ENCODE results near the gene MIX23.

The MIX23 gene

DNA sequence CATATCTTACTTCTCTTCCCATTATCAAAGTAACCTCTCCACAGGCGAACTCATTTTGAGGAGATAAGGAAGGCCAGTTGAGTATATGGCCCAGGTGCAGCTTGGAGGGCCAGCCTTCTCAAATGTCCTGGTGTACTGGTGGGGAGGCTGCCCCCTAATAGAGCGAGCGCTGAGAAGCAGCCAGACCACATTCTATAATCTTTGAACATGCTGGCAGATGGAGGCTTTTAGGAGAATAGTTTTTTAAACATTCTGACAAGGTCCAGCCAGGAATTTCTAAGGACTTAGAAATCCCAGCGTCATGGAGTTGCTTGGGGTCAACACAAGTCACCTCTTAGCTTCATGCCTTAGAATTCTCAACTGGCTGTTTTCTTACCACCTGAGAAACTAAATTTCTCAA, 27.1 kb upstream of the MIX23 start:
- TF ChIP-seq, protein P1, sequence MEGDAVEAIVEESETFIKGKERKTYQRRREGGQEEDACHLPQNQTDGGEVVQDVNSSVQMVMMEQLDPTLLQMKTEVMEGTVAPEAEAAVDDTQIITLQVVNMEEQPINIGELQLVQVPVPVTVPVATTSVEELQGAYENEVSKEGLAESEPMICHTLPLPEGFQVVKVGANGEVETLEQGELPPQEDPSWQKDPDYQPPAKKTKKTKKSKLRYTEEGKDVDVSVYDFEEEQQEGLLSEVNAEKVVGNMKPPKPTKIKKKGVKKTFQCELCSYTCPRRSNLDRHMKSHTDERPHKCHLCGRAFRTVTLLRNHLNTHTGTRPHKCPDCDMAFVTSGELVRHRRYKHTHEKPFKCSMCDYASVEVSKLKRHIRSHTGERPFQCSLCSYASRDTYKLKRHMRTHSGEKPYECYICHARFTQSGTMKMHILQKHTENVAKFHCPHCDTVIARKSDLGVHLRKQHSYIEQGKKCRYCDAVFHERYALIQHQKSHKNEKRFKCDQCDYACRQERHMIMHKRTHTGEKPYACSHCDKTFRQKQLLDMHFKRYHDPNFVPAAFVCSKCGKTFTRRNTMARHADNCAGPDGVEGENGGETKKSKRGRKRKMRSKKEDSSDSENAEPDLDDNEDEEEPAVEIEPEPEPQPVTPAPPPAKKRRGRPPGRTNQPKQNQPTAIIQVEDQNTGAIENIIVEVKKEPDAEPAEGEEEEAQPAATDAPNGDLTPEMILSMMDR (IDR thresholded peaks at IDR 0.05; ENCODE audit: low read depth, low read length), result no peak
- H3K27ac ChIP-seq, result no peak overlapping the region
- H3K27me3 ChIP-seq (ENCODE audit: insufficient read depth, low read depth, severe bottlenecking), result no peaks in the 10 kb centered on the region
- H3K9me3 ChIP-seq (ENCODE audit: severe bottlenecking), result no peaks in the 10 kb centered on the region
- peaks cover 30% of the 10 kb centered on the region for H3K36me3 ChIP-seq
- DNase-seq, result no peak
- H3K4me3 ChIP-seq (ENCODE audit: low read depth, low read length), result no peak overlapping the region

DNA sequence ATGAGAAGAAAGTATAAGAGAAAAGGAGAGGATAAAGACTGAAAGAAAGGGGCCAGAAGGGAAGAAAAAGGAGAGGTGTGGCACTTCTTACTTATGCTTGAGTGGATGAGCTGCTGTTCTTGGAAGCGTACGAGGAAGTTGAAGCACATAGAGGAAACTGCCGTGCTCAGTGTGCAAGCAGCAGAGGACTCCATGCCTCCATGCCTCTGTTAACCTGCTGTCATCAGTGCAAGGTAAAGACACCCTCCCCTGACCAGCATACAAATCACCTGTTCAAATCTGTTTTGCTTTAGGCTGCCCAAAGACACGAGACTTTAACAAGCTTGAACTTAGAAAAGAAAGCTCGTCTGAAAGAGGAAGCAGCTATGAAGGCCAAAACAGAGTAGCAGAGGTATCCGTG, 26.4 kb upstream of the MIX23 start:
- Histone ChIP-seq H3K27ac (no peak overlapping the region), H3K36me3 (peaks cover 33% of the 10 kb centered on the region), H3K27me3 (ENCODE audit: insufficient read depth, low read depth, severe bottlenecking) (no peaks in the 10 kb centered on the region), H3K4me3 (ENCODE audit: low read depth, low read length) (no peak overlapping the region), H3K9me3 (ENCODE audit: severe bottlenecking) (no peaks in the 10 kb centered on the region)
- no peak for DNase-seq
- TF ChIP-seq, protein P1 (IDR thresholded peaks at IDR 0.05; ENCODE audit: low read depth, low read length), result no peak

DNA sequence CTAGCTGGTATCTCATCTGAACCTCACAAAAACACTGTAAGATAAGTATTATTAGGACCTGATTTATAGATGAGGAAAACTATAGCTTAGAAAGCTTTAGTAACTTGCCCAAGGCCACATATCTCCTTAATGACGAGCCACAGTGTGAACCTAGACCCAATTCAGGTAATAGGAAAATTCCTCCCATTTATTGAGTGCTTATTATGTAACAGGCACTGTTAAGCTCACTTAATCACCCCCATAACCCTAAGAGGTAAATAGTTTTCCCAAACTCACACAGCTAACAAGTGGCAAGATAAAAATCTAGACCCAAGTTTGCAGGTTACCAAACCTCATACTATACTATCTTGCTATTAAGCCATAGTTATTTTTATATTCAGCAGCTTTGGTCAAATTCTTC, 24.9 kb upstream of the MIX23 start:
- Histone ChIP-seq H3K36me3 (peaks cover 30% of the 10 kb centered on the region), H3K4me3 (ENCODE audit: low read depth, low read length) (no peak overlapping the region), H3K27me3 (ENCODE audit: insufficient read depth, low read depth, severe bottlenecking) (no peaks in the 10 kb centered on the region), H3K27ac (no peak overlapping the region), H3K9me3 (ENCODE audit: severe bottlenecking) (no peaks in the 10 kb centered on the region)
- TF ChIP-seq, protein P1 (IDR thresholded peaks at IDR 0.05; ENCODE audit: low read depth, low read length), result no peak
- no peak for DNase-seq

DNA sequence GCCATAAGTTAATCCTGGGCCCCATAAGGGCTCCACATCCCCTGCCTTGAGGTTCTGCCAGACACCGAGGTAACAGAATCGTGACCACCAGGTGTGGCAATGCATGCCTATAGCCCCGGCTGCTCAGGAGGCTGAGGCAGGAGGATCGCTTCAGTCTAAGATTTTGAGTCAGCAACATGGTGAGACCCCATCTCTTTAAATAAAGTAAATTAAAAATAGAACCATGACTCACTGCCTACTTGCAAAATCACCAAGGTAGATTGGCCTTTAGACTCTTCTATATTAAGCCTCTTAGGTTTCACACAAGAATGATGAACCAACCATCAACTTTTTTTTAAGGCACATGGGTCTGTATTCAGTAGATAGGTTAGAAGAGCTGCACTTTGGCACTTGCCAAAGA, 23.2 kb upstream of the MIX23 start:
- Histone ChIP-seq H3K4me3 (ENCODE audit: low read depth, low read length) (no peak overlapping the region), H3K27me3 (ENCODE audit: insufficient read depth, low read depth, severe bottlenecking) (no peaks in the 10 kb centered on the region), H3K36me3 (peaks cover 29% of the 10 kb centered on the region), H3K9me3 (ENCODE audit: severe bottlenecking) (no peaks in the 10 kb centered on the region), H3K27ac (no peak overlapping the region)
- DNase-seq, result no peak
- TF ChIP-seq, protein P1 (IDR thresholded peaks at IDR 0.05; ENCODE audit: low read depth, low read length), result no peak

DNA sequence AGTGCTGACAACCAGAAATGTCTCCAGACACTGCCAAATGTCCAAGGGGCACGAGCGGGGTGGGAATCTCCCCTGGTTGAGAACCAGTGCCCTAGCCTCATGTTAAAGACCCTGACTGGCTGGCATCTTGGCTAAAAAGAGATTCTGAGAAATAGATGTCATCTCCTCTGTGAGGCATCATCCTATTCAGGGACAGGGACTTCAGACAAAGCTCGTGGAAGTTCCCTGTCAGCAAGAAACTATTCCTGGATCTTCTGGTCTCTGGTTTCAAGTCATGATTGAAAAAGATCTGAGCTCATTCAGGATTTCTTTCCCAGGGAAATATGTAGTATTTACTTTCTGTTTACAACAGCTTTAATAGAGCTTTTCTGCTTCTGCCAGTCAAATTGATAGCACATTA, 22.0 kb upstream of the MIX23 start:
- Histone ChIP-seq H3K4me3 (ENCODE audit: low read depth, low read length) (no peak overlapping the region), H3K36me3 (peaks cover 22% of the 10 kb centered on the region), H3K27me3 (ENCODE audit: insufficient read depth, low read depth, severe bottlenecking) (no peaks in the 10 kb centered on the region), H3K27ac (no peak overlapping the region), H3K9me3 (ENCODE audit: severe bottlenecking) (no peaks in the 10 kb centered on the region)
- TF ChIP-seq, protein P1 (IDR thresholded peaks at IDR 0.05; ENCODE audit: low read depth, low read length), result no peak
- no peak for DNase-seq

DNA sequence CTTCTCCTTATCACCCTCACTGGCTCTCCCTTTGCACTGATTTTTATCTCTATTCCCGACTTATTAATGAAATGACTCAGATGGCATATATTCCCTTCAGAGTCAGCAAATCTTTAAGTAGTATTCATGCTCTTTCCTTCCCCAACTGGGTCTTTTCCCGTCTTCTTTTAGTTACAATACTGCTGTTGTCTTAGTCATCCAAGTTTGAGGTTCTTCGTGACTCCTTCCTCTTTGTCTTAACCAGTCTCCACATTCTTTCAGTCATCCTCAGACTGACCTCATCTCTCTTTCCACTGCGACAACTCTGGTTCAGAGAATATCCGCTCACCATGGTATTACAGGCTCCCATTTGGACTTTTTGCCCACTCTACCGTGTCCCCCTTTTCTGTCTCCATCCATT, 20.5 kb upstream of the MIX23 start:
- Histone ChIP-seq H3K9me3 (ENCODE audit: severe bottlenecking) (peaks cover 2% of the 10 kb centered on the region), H3K36me3 (peaks cover 22% of the 10 kb centered on the region), H3K27ac (no peak overlapping the region), H3K4me3 (ENCODE audit: low read depth, low read length) (no peak overlapping the region), H3K27me3 (ENCODE audit: insufficient read depth, low read depth, severe bottlenecking) (no peaks in the 10 kb centered on the region)
- no peak for DNase-seq
- TF ChIP-seq, protein P1 (IDR thresholded peaks at IDR 0.05; ENCODE audit: low read depth, low read length), result no peak
